Kidney (tissue), 14 donors: ENCODE results near the gene KBTBD13. TPM values are rescaled to one million over a fixed set of nuclear protein-coding genes. Genes with fewer than 3 reads are reported as not detected.

ENCODE experiments used
- DNase-seq, 5 donors: peaks; one replicate each; pipeline ENCODE4 v3.0.0-alpha.2; 2013 to 2020
- FAIRE-seq: peaks from 2 replicates; lab custom pipeline; 2012; peaks lifted over from hg19 to GRCh38; lab: Jason Lieb, UNC
- H3K27ac ChIP-seq, 2 donors: one replicate each; pipeline ENCODE4 v1.7.0; 2013; ENCODE audit warnings: low read depth in 2 of 2, low read length in 2 of 2, inconsistent platforms in 1 of 2
- H3K27me3 ChIP-seq: one replicate; pipeline ENCODE4 v1.7.1; 2013; ENCODE audit warnings: low read length, inconsistent platforms; ENCODE audit not compliant: control insufficient read depth, insufficient read depth
- H3K36me3 ChIP-seq, 3 donors: one replicate each; pipeline versions ENCODE4 v1.7.0 to v1.7.1; 2013; ENCODE audit warnings: low read length in 3 of 3, control low read depth in 1 of 3, inconsistent platforms in 1 of 3; ENCODE audit not compliant: insufficient read depth in 3 of 3, control insufficient read depth in 2 of 3
- H3K4me1 ChIP-seq, 3 donors: one replicate each; pipeline versions ENCODE4 v1.7.0 to v1.7.1; 2013; ENCODE audit warnings: low read length in 3 of 3, inconsistent platforms in 1 of 3, low read depth in 1 of 3; ENCODE audit not compliant: control insufficient read depth in 2 of 3, insufficient read depth in 2 of 3
- H3K4me3 ChIP-seq, 3 donors: one replicate each; pipeline versions ENCODE4 v1.7.0 to v1.8.1; 2013; ENCODE audit warnings: low read length in 3 of 3, control low read depth in 1 of 3, inconsistent platforms in 1 of 3
- H3K9ac ChIP-seq, 3 donors: one replicate each; pipeline versions ENCODE4 v1.7.0 to v1.7.1; 2013; ENCODE audit warnings: low read length in 3 of 3, control low read depth in 1 of 3, inconsistent platforms in 1 of 3
- H3K9me3 ChIP-seq, 3 donors: one replicate each; pipeline versions ENCODE4 v1.7.0 to v1.7.1; 2013; ENCODE audit warnings: low read length in 3 of 3, control low read depth in 1 of 3, inconsistent platforms in 1 of 3; ENCODE audit not compliant: control insufficient read depth in 2 of 3, insufficient read depth in 1 of 3
- CTCF ChIP-seq: IDR thresholded peaks from 3 replicates; pipeline ENCODE4 v1.5.1; 2012; ENCODE audit warnings: mild to moderate bottlenecking, moderate library complexity, borderline replicate concordance; ENCODE audit not compliant: insufficient read depth; ENCODE audit errors: extremely low read depth
- intact Hi-C: fragments of 100-400 bp; cut with DNase I; formaldehyde crosslinking; loops from one replicate; pipeline ENCODE4 v1.11.1; 2022
- polyA plus RNA-seq: library from polyadenylated mRNA; stranded (reverse); fragments of 350-450 nt; fragmentation: Illumina TruSeq; extraction: RNeasy Lipid Tissue Mini Kit (QIAGEN cat#74804); gene quantifications from one replicate; pipeline ENCODE4 v1.2.3, GENCODE V29; 2014; ENCODE audit warnings: low read depth, low replicate concordance; ENCODE audit not compliant: insufficient read depth
- total RNA-seq: library from RNA; stranded (reverse); fragmentation: NEBNext Ultra II Directional; extraction: Animal tissue kit (Norgen Biotek cat#: 25700); gene quantifications from one replicate; pipeline ENCODE4 v1.2.1, GENCODE V29; 2021
- donor health status: control.
- donor health status: control.
- donor health status: control.
- donor health status: control.
- donor health status: control.
- donor health status: DM: yes; HTN: yes; CAD: no.
- donor health status: Normal renal cell carcinoma (clear cell type).

Gene KBTBD13
- total and polyA plus RNA-seq, 2 donors from 2014 or later: 0.06 TPM; not detected in 1

GRCh38 chr15:65077981-65078352, 1.4 kb downstream of the KBTBD13 start:
- H3K9ac ChIP-seq: no peak overlapping the region
- DNase-seq: peak; percentile 78 to 85 (median 82)

GRCh38 chr15:65079580-65079979, 3.0 kb downstream of the KBTBD13 start:
- no peaks in the 10 kb centered on the region for H3K9me3 ChIP-seq
- FAIRE-seq: no peak
- no peak for DNase-seq
- H3K27me3 ChIP-seq: no peaks in the 10 kb centered on the region
- peaks cover 0 to 7% (median 2%) of the 10 kb centered on the region in 3 donors for H3K4me1 ChIP-seq
- H3K36me3 ChIP-seq: no peaks in the 10 kb centered on the region
- no peak for TF ChIP-seq CTCF
- intact Hi-C loops: no loop called here
- no peak overlapping the region for H3K4me3 ChIP-seq
- H3K9ac ChIP-seq: no peak overlapping the region
- H3K27ac ChIP-seq: no peak overlapping the region

More at GRCh38 chr15:65077981-65078352, 1.4 kb downstream of the KBTBD13 start:
- H3K9me3 ChIP-seq: no peaks in the 10 kb centered on the region
- H3K4me1 ChIP-seq: peaks cover 0 to 7% (median 0%) of the 10 kb centered on the region in 3 donors
- H3K4me3 ChIP-seq: no peak overlapping the region
- H3K27ac ChIP-seq: no peak overlapping the region
- TF ChIP-seq CTCF: peak; percentile 72
- intact Hi-C loops: no loop called here
- H3K36me3 ChIP-seq: no peaks in the 10 kb centered on the region
- no peaks in the 10 kb centered on the region for H3K27me3 ChIP-seq
- FAIRE-seq: no peak

- Histone ChIP-seq H3K9ac (no peak overlapping the region), H3K9me3 (no peaks in the 10 kb centered on the region), H3K27ac (no peak overlapping the region), H3K4me1 (peaks cover 0 to 9% (median 6%) of the 10 kb centered on the region in 3 donors), H3K36me3 (no peaks in the 10 kb centered on the region), H3K27me3 (no peaks in the 10 kb centered on the region), H3K4me3 (no peak overlapping the region)
- TF ChIP-seq CTCF: no peak
- DNase-seq: no peak
- FAIRE-seq: no peak
- intact Hi-C loops: no loop called here
These were observed 4.7 kb downstream of the KBTBD13 start for GRCh38 chr15:65081270-65081669.

- Histone ChIP-seq H3K4me3 (no peak overlapping the region), H3K36me3 (no peaks in the 10 kb centered on the region), H3K27me3 (no peaks in the 10 kb centered on the region), H3K4me1 (peaks cover 0 to 9% (median 6%) of the 10 kb centered on the region in 3 donors), H3K27ac (no peak overlapping the region), H3K9ac (no peak overlapping the region), H3K9me3 (no peaks in the 10 kb centered on the region)
- DNase-seq: no peak
- intact Hi-C loops: no loop called here
- no peak for FAIRE-seq
- no peak for TF ChIP-seq CTCF
These were observed 5.2 kb downstream of the KBTBD13 start for GRCh38 chr15:65081758-65082157.
